ENCODE data around the gene MAJIN.

Gene MAJIN

DNA sequence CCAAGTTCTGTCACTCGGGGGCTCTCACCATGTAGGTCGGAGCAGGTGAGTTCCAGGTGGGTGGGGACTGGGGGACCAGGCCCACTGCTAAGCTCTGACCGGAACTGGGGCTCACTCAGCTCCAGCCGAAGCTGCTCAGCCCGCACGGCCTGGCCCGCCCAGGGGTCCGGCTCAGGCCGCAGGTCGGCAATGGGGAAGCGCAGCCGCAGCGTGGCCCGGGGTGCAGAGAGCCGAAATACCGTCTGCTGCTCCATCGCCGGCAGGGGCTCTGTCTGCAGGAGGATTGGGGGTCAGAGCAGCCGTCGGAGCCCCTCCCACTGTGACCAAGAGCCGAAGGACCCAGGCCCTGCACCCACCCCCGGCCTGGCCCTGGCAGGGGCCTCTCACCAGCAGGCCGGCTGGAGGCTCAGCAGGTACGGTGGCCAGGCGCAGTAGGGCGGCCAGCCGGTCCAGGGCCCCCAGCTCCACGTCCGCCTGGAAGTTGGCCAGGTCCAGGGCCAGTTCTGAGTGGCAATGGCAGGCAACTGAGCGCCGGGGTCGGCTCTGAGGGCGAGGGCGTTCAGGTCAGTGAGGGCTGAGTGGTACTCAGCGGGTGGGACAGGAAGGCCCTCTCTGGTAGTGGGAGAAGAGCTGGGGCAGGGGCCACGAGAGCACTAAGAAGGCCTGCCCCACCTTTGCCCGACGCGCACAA is 62.1 kb downstream of the MAJIN start:
- H3K4me1 ChIP-seq (ENCODE audit: control insufficient read depth, insufficient read depth, low read length), result no peaks in the 10 kb centered on the region
- POLR2A ChIA-PET, result interaction anchor here (0.6 kb wide), 1 partner anchor 115 kb away, joined by 3 read pairs; no protein-coding TSS in a partner anchor
- CTCF ChIA-PET, result no interaction called here
- H3K36me3 ChIP-seq (ENCODE audit: control insufficient read depth in 2 of 2, insufficient read depth in 1 of 2, low read length in 2 of 2), result peaks cover 0 to 92% of the 10 kb centered on the region in 2 experiments; a peak in 1 of 3 replicates
- H3K9me3 ChIP-seq (ENCODE audit: control insufficient read depth, insufficient read depth, low read depth, low read length), result no peaks in the 10 kb centered on the region
- no peak overlapping the region for H3K27ac ChIP-seq (ENCODE audit: extremely low read depth, low read depth, low read length)
- no peak for TF ChIP-seq ZNF214 (tag by site-specific recombination; IDR thresholded peaks at IDR 0.05; ENCODE audit: borderline replicate concordance)
- TF ChIP-seq ZNF391 (tag by site-specific recombination; IDR thresholded peaks at IDR 0.05; ENCODE audit: borderline replicate concordance, low read depth), result no peak
- TF ChIP-seq, protein P1, sequence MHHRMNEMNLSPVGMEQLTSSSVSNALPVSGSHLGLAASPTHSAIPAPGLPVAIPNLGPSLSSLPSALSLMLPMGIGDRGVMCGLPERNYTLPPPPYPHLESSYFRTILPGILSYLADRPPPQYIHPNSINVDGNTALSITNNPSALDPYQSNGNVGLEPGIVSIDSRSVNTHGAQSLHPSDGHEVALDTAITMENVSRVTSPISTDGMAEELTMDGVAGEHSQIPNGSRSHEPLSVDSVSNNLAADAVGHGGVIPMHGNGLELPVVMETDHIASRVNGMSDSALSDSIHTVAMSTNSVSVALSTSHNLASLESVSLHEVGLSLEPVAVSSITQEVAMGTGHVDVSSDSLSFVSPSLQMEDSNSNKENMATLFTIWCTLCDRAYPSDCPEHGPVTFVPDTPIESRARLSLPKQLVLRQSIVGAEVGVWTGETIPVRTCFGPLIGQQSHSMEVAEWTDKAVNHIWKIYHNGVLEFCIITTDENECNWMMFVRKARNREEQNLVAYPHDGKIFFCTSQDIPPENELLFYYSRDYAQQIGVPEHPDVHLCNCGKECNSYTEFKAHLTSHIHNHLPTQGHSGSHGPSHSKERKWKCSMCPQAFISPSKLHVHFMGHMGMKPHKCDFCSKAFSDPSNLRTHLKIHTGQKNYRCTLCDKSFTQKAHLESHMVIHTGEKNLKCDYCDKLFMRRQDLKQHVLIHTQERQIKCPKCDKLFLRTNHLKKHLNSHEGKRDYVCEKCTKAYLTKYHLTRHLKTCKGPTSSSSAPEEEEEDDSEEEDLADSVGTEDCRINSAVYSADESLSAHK (tag by site-specific recombination; IDR thresholded peaks at IDR 0.05), result no peak
- TF ChIP-seq, protein P2, sequence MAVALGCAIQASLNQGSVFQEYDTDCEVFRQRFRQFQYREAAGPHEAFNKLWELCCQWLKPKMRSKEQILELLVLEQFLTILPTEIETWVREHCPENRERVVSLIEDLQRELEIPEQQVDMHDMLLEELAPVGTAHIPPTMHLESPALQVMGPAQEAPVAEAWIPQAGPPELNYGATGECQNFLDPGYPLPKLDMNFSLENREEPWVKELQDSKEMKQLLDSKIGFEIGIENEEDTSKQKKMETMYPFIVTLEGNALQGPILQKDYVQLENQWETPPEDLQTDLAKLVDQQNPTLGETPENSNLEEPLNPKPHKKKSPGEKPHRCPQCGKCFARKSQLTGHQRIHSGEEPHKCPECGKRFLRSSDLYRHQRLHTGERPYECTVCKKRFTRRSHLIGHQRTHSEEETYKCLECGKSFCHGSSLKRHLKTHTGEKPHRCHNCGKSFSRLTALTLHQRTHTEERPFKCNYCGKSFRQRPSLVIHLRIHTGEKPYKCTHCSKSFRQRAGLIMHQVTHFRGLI (tag by site-specific recombination; IDR thresholded peaks at IDR 0.05), result no peak
- TF ChIP-seq ZBTB21 (tag by site-specific recombination; IDR thresholded peaks at IDR 0.05), result no peak
- H3K4me3 ChIP-seq (ENCODE audit: low read depth, low read length), result no peak overlapping the region

DNA sequence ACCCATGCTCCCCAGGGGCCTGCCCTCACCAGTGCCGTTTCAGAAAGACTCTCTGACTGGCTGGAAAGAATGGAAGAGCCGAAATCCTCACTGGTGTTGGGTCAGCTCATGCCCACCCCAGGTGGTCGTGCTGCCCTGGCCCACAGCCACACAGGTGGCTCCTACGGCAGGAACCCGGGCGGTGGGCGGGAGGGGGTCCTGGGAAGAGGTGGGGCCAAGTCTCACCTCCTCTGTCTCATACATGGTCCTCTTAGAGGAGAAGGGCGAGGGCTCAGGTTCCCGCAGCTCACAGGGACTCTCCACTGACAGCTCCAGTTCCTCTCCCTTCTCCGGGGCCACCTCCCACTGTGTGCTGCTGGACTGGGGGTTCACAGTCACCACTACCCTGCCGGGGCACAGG is 63.1 kb downstream of the MAJIN start:
- no peaks in the 10 kb centered on the region for H3K9me3 ChIP-seq (ENCODE audit: control insufficient read depth, insufficient read depth, low read depth, low read length)
- no peaks in the 10 kb centered on the region for H3K4me1 ChIP-seq (ENCODE audit: control insufficient read depth, insufficient read depth, low read length)
- H3K27ac ChIP-seq (ENCODE audit: extremely low read depth, low read depth, low read length), result no peak overlapping the region
- CTCF ChIA-PET, result no interaction called here
- TF ChIP-seq GLIS2 (tag by site-specific recombination; IDR thresholded peaks at IDR 0.05), result no peak
- TF ChIP-seq SCRT1 (tag by site-specific recombination; IDR thresholded peaks at IDR 0.05; ENCODE audit: borderline replicate concordance), result no peak
- no peak for TF ChIP-seq ZNF140 (tag by site-specific recombination; IDR thresholded peaks at IDR 0.05)
- TF ChIP-seq ZNF549 (tag by site-specific recombination; IDR thresholded peaks at IDR 0.05), result no peak
- TF ChIP-seq ZNF239 (tag by site-specific recombination; IDR thresholded peaks at IDR 0.05), result no peak
- no peak for TF ChIP-seq ZNF121 (tag by site-specific recombination; IDR thresholded peaks at IDR 0.05)
- TF ChIP-seq ZNF391 (tag by site-specific recombination; IDR thresholded peaks at IDR 0.05; ENCODE audit: borderline replicate concordance, low read depth), result no peak
- no peak for TF ChIP-seq ZNF510 (tag by site-specific recombination; IDR thresholded peaks at IDR 0.05; ENCODE audit: insufficient replicate concordance)
- no peak for TF ChIP-seq ZNF501 (tag by site-specific recombination; IDR thresholded peaks at IDR 0.05)
- TF ChIP-seq, protein P3, sequence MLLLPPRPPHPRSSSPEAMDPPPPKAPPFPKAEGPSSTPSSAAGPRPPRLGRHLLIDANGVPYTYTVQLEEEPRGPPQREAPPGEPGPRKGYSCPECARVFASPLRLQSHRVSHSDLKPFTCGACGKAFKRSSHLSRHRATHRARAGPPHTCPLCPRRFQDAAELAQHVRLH (tag by site-specific recombination; IDR thresholded peaks at IDR 0.05), result no peak
- TF ChIP-seq, protein P4, sequence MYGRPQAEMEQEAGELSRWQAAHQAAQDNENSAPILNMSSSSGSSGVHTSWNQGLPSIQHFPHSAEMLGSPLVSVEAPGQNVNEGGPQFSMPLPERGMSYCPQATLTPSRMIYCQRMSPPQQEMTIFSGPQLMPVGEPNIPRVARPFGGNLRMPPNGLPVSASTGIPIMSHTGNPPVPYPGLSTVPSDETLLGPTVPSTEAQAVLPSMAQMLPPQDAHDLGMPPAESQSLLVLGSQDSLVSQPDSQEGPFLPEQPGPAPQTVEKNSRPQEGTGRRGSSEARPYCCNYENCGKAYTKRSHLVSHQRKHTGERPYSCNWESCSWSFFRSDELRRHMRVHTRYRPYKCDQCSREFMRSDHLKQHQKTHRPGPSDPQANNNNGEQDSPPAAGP (tag by site-specific recombination; IDR thresholded peaks at IDR 0.05), result no peak
- POLR2A ChIA-PET, result no interaction called here
- peaks cover 0 to 85% of the 10 kb centered on the region in 2 experiments; a peak in 1 of 3 replicates for H3K36me3 ChIP-seq (ENCODE audit: control insufficient read depth in 2 of 2, insufficient read depth in 1 of 2, low read length in 2 of 2)
- no peak overlapping the region for H3K4me3 ChIP-seq (ENCODE audit: low read depth, low read length)

DNA sequence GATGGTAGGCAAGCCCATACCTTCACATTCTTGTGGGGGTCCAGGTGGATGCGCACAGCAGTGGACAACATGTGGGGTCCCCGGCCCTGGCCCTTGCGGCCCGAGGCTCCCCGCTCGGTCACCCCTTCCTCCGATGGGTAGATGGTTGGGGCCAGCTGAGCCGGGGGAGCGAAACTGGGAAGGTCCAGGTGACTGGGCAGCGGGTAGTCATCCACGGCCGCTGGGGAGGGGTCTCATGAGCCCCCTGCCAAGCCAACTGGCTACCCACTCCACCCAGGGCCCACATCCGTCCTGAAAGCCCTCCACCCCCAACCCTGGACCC is 65.6 kb downstream of the MAJIN start:
- Histone ChIP-seq H3K4me3 (ENCODE audit: low read depth, low read length) (no peak overlapping the region), H3K36me3 (ENCODE audit: control insufficient read depth in 2 of 2, insufficient read depth in 1 of 2, low read length in 2 of 2) (peaks cover 0 to 84% of the 10 kb centered on the region in 2 experiments; a peak in 2 of 3 replicates), H3K9me3 (ENCODE audit: control insufficient read depth, insufficient read depth, low read depth, low read length) (no peaks in the 10 kb centered on the region), H3K27ac (ENCODE audit: extremely low read depth, low read depth, low read length) (no peak overlapping the region), H3K4me1 (ENCODE audit: control insufficient read depth, insufficient read depth, low read length) (no peaks in the 10 kb centered on the region)
- TF ChIP-seq ZNF560 (tag by site-specific recombination; IDR thresholded peaks at IDR 0.05; ENCODE audit: borderline replicate concordance), result no peak
- TF ChIP-seq ZNF2 (tag by site-specific recombination; IDR thresholded peaks at IDR 0.05), result no peak
- TF ChIP-seq KLF10 (tag by site-specific recombination; IDR thresholded peaks at IDR 0.05), result no peak
- TF ChIP-seq ZBTB7A (tag by site-specific recombination; IDR thresholded peaks at IDR 0.05; ENCODE audit: low read depth), result no peak
- TF ChIP-seq ZNF302 (tag by site-specific recombination; IDR thresholded peaks at IDR 0.05; ENCODE audit: low read depth), result no peak
- no peak for TF ChIP-seq SETDB1 (IDR thresholded peaks at IDR 0.05; ENCODE audit: insufficient read length, low read length)
- TF ChIP-seq ZNF777 (tag by site-specific recombination; IDR thresholded peaks at IDR 0.05; ENCODE audit: borderline replicate concordance), result no peak
- CTCF ChIA-PET, result interaction anchor here (1.0 to 1.4 kb wide), 2 partner anchors 12 to 108 kb away, joined by 4 to 6 read pairs; partner anchors contain the start of gene ARL2
- POLR2A ChIA-PET, result no interaction called here

All from HEK293 (cell line).